Prostate gland (tissue), 2 donors: ENCODE measurements around the gene CIT. TPM values are rescaled to one million over a fixed set of nuclear protein-coding genes. Genes with fewer than 3 reads are reported as not detected.

ENCODE experiments used
- DNase-seq: peaks from one replicate; pipeline ENCODE4 v3.0.0-alpha.2; 2019; ENCODE audit warnings: low spot score
- H3K27ac ChIP-seq, 2 donors: fragments of 200-600 bp; sonication (generic); 2 replicates each; pipeline ENCODE4 v1.5.1; 2017 to 2019
- H3K27me3 ChIP-seq: fragments of 200-600 bp; sonication (generic); replicated peaks from 2 replicates; pipeline ENCODE4 v1.5.1; 2019; ENCODE audit not compliant: insufficient read depth
- H3K36me3 ChIP-seq, 2 donors: fragments of 200-600 bp; sonication (generic); 1 replicate in 1 of 2; 2 replicates in 1 of 2; pipeline versions ENCODE4 v1.5.1 to v1.8.1; 2017 to 2019
- H3K4me1 ChIP-seq: fragments of 200-600 bp; sonication (generic); replicated peaks from 2 replicates; pipeline ENCODE4 v1.5.1; 2019
- H3K4me3 ChIP-seq, 2 donors: fragments of 200-600 bp; sonication (generic); 2 replicates each; pipeline ENCODE4 v1.5.1; 2017 to 2019
- H3K9me3 ChIP-seq: fragments of 200-600 bp; sonication (generic); 2 replicates; pipeline ENCODE4 v1.5.1; 2017
- CTCF ChIP-seq, 4 experiments: fragments of 200-600 bp in 2 of 4; fragments of 450-650 bp in 2 of 4; sonication (generic) in 2 of 4; IDR thresholded peaks; 1 replicate in 3 of 4; 2 replicates in 1 of 4; pipeline ENCODE4 v1.5.1; 2016 to 2019; ENCODE audit warnings: antibody characterized with exemption in 4 of 4, mild to moderate bottlenecking in 2 of 4, moderate library complexity in 2 of 4
- POLR2A ChIP-seq: fragments of 450-650 bp; IDR thresholded peaks from one replicate; pipeline ENCODE4 v1.6.1; 2016; ENCODE audit warnings: antibody characterized with exemption, mild to moderate bottlenecking
- POLR2AphosphoS5 ChIP-seq: sonication (generic); formaldehyde crosslinking; IDR thresholded peaks from one replicate; pipeline ENCODE4 v1.6.1; 2017; ENCODE audit warnings: antibody characterized with exemption
- WGBS: methylation state at CpG from one replicate; pipeline ENCODE4 v1.1.5; 2018; 5-methylcytosine and 5-hydroxymethylcytosine counted together
- intact Hi-C: fragments of 100-400 bp; cut with DNase I; formaldehyde crosslinking; loops from one replicate; pipeline ENCODE4 v1.14.2; 2022
- total RNA-seq, 2 donors: library from RNA; depleted of rRNA; stranded (reverse); fragments of >200 nt; gene quantifications; one replicate each; pipeline ENCODE4 v1.1.0, GENCODE V29; 2016

The CIT gene
- total RNA-seq, 2 donors from 2014 or later = 2.6 to 13.1 TPM

GRCh38 chr12:119808441-119808840, 68.7 kb downstream of the CIT start:
- Histone ChIP-seq H3K4me3 (no peak overlapping the region), H3K27ac (no peak overlapping the region), H3K4me1 (no peaks in the 10 kb centered on the region), H3K36me3 (no peaks in the 10 kb centered on the region), H3K27me3 (no peaks in the 10 kb centered on the region), H3K9me3 (no peaks in the 10 kb centered on the region)
- TF ChIP-seq POLR2A (no peak), POLR2AphosphoS5 (no peak), CTCF (IDR thresholded peaks at IDR 0.05) (no peak)
- WGBS = 93% methylated on average over 6 of the region's 6 CpGs
- no peak for DNase-seq
- intact Hi-C loops = no loop called here

- DNase-seq = no peak
- H3K4me1 ChIP-seq = no peaks in the 10 kb centered on the region
- no peak overlapping the region for H3K27ac ChIP-seq
- H3K36me3 ChIP-seq = no peaks in the 10 kb centered on the region
- no peaks in the 10 kb centered on the region for H3K27me3 ChIP-seq
- intact Hi-C loops = no loop called here
- H3K9me3 ChIP-seq = no peaks in the 10 kb centered on the region
- TF ChIP-seq POLR2A (no peak), POLR2AphosphoS5 (no peak), CTCF (IDR thresholded peaks at IDR 0.05) (no peak)
- H3K4me3 ChIP-seq = no peak overlapping the region
Observed at GRCh38 chr12:119807380-119807779, 69.7 kb downstream of the CIT start.

- WGBS = 13% methylated on average over 32 of the region's 32 CpGs
- Histone ChIP-seq H3K4me1 (no peaks in the 10 kb centered on the region), H3K27ac (no peak overlapping the region), H3K9me3 (no peaks in the 10 kb centered on the region), H3K4me3 (peak overlapping the region in 1 of 2 donors; percentile 14), H3K27me3 (no peaks in the 10 kb centered on the region), H3K36me3 (no peaks in the 10 kb centered on the region)
- TF ChIP-seq CTCF (IDR thresholded peaks at IDR 0.05) (peak in 3 of 4 experiments; percentile 20 to 52 (median 33)), POLR2AphosphoS5 (peak; percentile 9), POLR2A (no peak)
- intact Hi-C loops = no loop called here
- peak; percentile 51 for DNase-seq
Observed at GRCh38 chr12:119804011-119804641, 73.0 kb downstream of the CIT start.

GRCh38 chr12:119803381-119803791, 73.7 kb downstream of the CIT start:
- H3K4me1 ChIP-seq = no peaks in the 10 kb centered on the region
- peak overlapping the region; percentile 14 for H3K4me3 ChIP-seq
- 9% methylated on average over 16 of the region's 16 CpGs for WGBS
- DNase-seq = peak; percentile 12
- no peaks in the 10 kb centered on the region for H3K36me3 ChIP-seq
- intact Hi-C loops = no loop called here
- no peak overlapping the region for H3K27ac ChIP-seq
- H3K27me3 ChIP-seq = no peaks in the 10 kb centered on the region
- no peaks in the 10 kb centered on the region for H3K9me3 ChIP-seq
- no peak for TF ChIP-seq POLR2AphosphoS5
- no peak for TF ChIP-seq CTCF (IDR thresholded peaks at IDR 0.05)
- no peak for TF ChIP-seq POLR2A

GRCh38 chr12:119802472-119802871, 74.6 kb downstream of the CIT start:
- DNase-seq = peak; percentile 30
- Histone ChIP-seq H3K27me3 (no peaks in the 10 kb centered on the region), H3K9me3 (no peaks in the 10 kb centered on the region), H3K4me3 (no peak overlapping the region), H3K27ac (no peak overlapping the region), H3K36me3 (no peaks in the 10 kb centered on the region), H3K4me1 (no peaks in the 10 kb centered on the region)
- intact Hi-C loops = no loop called here
- 43% methylated on average over 4 of the region's 4 CpGs for WGBS
- TF ChIP-seq POLR2AphosphoS5 = no peak
- TF ChIP-seq CTCF (IDR thresholded peaks at IDR 0.05) = no peak
- no peak for TF ChIP-seq POLR2A
